ENCODE results near the gene MYH9. TPM values are rescaled to one million over a fixed set of nuclear protein-coding genes. Genes with fewer than 3 reads are reported as not detected.
"Not testable (repeated sequence)": the region's sequence is repeated elsewhere in the genome, so short reads cannot be mapped to it uniquely, and the experiment has no call there.

MYH9 gene
- total and polyA plus RNA-seq, 4 donors = 32.3 to 150 (median 98.7) TPM

GRCh38 chr22:36277482-36278291 is 110.1 kb downstream of the MYH9 start:
- peak; percentile 62 for DNase-seq (ENCODE audit: low spot score)
- TF ChIP-seq RAD21 (IDR thresholded peaks at IDR 0.05) (peak; percentile 76 to 87), RXRA (IDR thresholded peaks at IDR 0.05) (peak; percentile 12 to 41), REST (IDR thresholded peaks at IDR 0.05) (no peak), HNF4A (conservative IDR thresholded peaks at IDR 0.05) (peak; percentile 2 to 34), TAF1 (conservative IDR thresholded peaks at IDR 0.05) (no peak)
- TF ChIP-seq, protein P1, sequence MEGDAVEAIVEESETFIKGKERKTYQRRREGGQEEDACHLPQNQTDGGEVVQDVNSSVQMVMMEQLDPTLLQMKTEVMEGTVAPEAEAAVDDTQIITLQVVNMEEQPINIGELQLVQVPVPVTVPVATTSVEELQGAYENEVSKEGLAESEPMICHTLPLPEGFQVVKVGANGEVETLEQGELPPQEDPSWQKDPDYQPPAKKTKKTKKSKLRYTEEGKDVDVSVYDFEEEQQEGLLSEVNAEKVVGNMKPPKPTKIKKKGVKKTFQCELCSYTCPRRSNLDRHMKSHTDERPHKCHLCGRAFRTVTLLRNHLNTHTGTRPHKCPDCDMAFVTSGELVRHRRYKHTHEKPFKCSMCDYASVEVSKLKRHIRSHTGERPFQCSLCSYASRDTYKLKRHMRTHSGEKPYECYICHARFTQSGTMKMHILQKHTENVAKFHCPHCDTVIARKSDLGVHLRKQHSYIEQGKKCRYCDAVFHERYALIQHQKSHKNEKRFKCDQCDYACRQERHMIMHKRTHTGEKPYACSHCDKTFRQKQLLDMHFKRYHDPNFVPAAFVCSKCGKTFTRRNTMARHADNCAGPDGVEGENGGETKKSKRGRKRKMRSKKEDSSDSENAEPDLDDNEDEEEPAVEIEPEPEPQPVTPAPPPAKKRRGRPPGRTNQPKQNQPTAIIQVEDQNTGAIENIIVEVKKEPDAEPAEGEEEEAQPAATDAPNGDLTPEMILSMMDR (IDR thresholded peaks at IDR 0.05; ENCODE audit: low read depth, low read length, missing input control) = peak; percentile 70
- H3K27ac ChIP-seq (ENCODE audit: low read depth in 1 of 2, low read length in 2 of 2) = peak overlapping the region in 1 of 2 donors; percentile 40
- no peak overlapping the region for H3K9ac ChIP-seq (ENCODE audit: low read depth in 1 of 2, low read length in 2 of 2)
- peaks cover 9 to 17% (median 12%) of the 10 kb centered on the region in 4 donors for H3K36me3 ChIP-seq (ENCODE audit: control insufficient read depth in 4 of 4, insufficient read depth in 3 of 4, low read depth in 1 of 4, low read length in 3 of 4)
- H3K4me3 ChIP-seq (ENCODE audit: low read depth in 1 of 3, low read length in 3 of 3) = no peak overlapping the region
- no peaks in the 10 kb centered on the region for H3K9me3 ChIP-seq (ENCODE audit: control insufficient read depth in 4 of 4, low read length in 3 of 4)
- peaks cover 7 to 39% (median 29%) of the 10 kb centered on the region in 4 donors for H3K4me1 ChIP-seq (ENCODE audit: control insufficient read depth in 4 of 4, insufficient read depth in 4 of 4, low read length in 3 of 4)
- WGBS = 37% methylated on average over 18 of the region's 18 CpGs
- H3K27me3 ChIP-seq (ENCODE audit: control insufficient read depth in 4 of 4, insufficient read depth in 4 of 4, low read length in 3 of 4) = no peaks in the 10 kb centered on the region

DNA sequence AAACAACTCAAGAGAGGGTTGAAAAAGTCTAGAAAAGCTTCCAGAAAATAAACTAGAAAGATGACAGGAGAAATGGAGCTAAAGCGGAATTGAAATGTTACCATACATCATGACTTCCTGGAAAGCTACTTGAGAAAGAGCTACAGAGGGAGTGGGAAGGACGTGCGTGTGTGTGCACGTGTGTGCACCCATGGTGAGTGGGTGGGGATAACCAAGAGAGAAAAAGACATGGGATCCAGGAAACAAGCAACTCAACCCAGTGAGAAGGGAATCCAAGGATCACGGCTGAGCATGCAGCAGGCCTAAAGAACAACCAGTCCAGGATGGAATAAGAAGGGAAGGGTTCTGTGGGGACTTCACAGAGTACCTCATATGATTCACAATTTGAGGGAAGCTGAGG is 113.2 kb downstream of the MYH9 start:
- H3K27ac ChIP-seq (ENCODE audit: low read depth in 1 of 2, low read length in 2 of 2) = no peak overlapping the region
- TF ChIP-seq YY1 (IDR thresholded peaks at IDR 0.05) = no peak
- TF ChIP-seq EGR1 (IDR thresholded peaks at IDR 0.05; ENCODE audit: low read depth in 2 of 2) = no peak
- TF ChIP-seq GABPA (IDR thresholded peaks at IDR 0.05 in 1 of 2, conservative IDR thresholded peaks at IDR 0.05 in 1 of 2) = no peak
- TF ChIP-seq HNF4G (IDR thresholded peaks at IDR 0.05) = no peak
- no peak for TF ChIP-seq HNF4A (conservative IDR thresholded peaks at IDR 0.05)
- no peak for TF ChIP-seq NR2F2 (IDR thresholded peaks at IDR 0.05)
- no peak for TF ChIP-seq SP1 (IDR thresholded peaks at IDR 0.05)
- DNase-seq (ENCODE audit: low spot score) = no peak
- no peaks in the 10 kb centered on the region for H3K27me3 ChIP-seq (ENCODE audit: control insufficient read depth in 4 of 4, insufficient read depth in 4 of 4, low read length in 3 of 4)
- WGBS = 91% methylated on average over 5 of the region's 5 CpGs
- H3K36me3 ChIP-seq (ENCODE audit: control insufficient read depth in 4 of 4, insufficient read depth in 3 of 4, low read depth in 1 of 4, low read length in 3 of 4) = no peaks in the 10 kb centered on the region
- H3K9me3 ChIP-seq (ENCODE audit: control insufficient read depth in 4 of 4, low read length in 3 of 4) = no peaks in the 10 kb centered on the region
- H3K4me1 ChIP-seq (ENCODE audit: control insufficient read depth in 4 of 4, insufficient read depth in 4 of 4, low read length in 3 of 4) = peaks cover 3 to 22% (median 20%) of the 10 kb centered on the region in 4 donors
- H3K4me3 ChIP-seq (ENCODE audit: low read depth in 1 of 3, low read length in 3 of 3) = no peak overlapping the region
- no peak overlapping the region for H3K9ac ChIP-seq (ENCODE audit: low read depth in 1 of 2, low read length in 2 of 2)

- H3K9ac ChIP-seq (ENCODE audit: low read depth in 1 of 2, low read length in 2 of 2); H3K27ac ChIP-seq (ENCODE audit: low read depth in 1 of 2, low read length in 2 of 2); H3K9me3 ChIP-seq (ENCODE audit: control insufficient read depth in 4 of 4, low read length in 3 of 4); H3K27me3 ChIP-seq (ENCODE audit: control insufficient read depth in 4 of 4, insufficient read depth in 4 of 4, low read length in 3 of 4); H3K4me1 ChIP-seq (ENCODE audit: control insufficient read depth in 4 of 4, insufficient read depth in 4 of 4, low read length in 3 of 4); DNase-seq (ENCODE audit: low spot score); H3K4me3 ChIP-seq (ENCODE audit: low read depth in 1 of 3, low read length in 3 of 3): not testable (repeated sequence)
- WGBS = 86% methylated on average over 5 of the region's 5 CpGs
- peaks cover 0 to 11% (median 3%) of the 10 kb centered on the region in 4 donors for H3K36me3 ChIP-seq (ENCODE audit: control insufficient read depth in 4 of 4, insufficient read depth in 3 of 4, low read depth in 1 of 4, low read length in 3 of 4)
Observed at GRCh38 chr22:36271951-36272350, 115.8 kb downstream of the MYH9 start.

DNA sequence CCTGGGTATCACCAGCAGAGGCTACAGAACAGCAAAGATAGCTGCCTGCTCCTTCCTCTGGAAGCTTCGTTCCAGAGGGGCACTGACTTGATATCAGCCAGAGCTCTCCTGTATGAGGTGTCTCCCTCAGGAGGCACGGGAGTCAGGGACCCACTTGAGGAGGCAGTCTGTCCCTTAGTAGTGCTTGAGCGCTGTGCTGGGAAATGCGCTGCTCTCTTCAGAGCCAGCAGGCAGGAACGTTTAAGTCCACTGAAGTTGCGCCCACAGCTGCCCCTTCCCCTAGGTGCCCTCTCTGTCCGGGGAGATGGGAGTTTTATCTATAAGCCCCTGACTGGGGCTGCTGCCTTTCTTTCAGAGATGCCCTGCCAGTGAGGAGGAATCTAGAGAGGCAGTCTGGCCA is 116.5 kb downstream of the MYH9 start:
- not testable (repeated sequence) for H3K9ac ChIP-seq (ENCODE audit: low read depth in 1 of 2, low read length in 2 of 2); H3K9me3 ChIP-seq (ENCODE audit: control insufficient read depth in 4 of 4, low read length in 3 of 4); H3K4me3 ChIP-seq (ENCODE audit: low read depth in 1 of 3, low read length in 3 of 3); DNase-seq (ENCODE audit: low spot score); H3K4me1 ChIP-seq (ENCODE audit: control insufficient read depth in 4 of 4, insufficient read depth in 4 of 4, low read length in 3 of 4); H3K27ac ChIP-seq (ENCODE audit: low read depth in 1 of 2, low read length in 2 of 2); H3K27me3 ChIP-seq (ENCODE audit: control insufficient read depth in 4 of 4, insufficient read depth in 4 of 4, low read length in 3 of 4)
- H3K36me3 ChIP-seq (ENCODE audit: control insufficient read depth in 4 of 4, insufficient read depth in 3 of 4, low read depth in 1 of 4, low read length in 3 of 4) = peaks cover 1 to 12% (median 5%) of the 10 kb centered on the region in 4 donors
- WGBS = 88% methylated on average over 7 of the region's 7 CpGs
